ENCODE results near the gene NAIF1. TPM values are rescaled to one million over a fixed set of nuclear protein-coding genes. Genes with fewer than 3 reads are reported as not detected.
"Not testable (repeated sequence)": the region's sequence is repeated elsewhere in the genome, so short reads cannot be mapped to it uniquely, and the experiment has no call there.

The NAIF1 gene
- total RNA-seq, 4 donors from 2014 or later = 3.6 to 7.4 (median 6.9) TPM

- no peak for TF ChIP-seq CTCF (IDR thresholded peaks at IDR 0.05 in 4 of 5, conservative IDR thresholded peaks at IDR 0.05 in 1 of 5)
- TF ChIP-seq POLR2A (IDR thresholded peaks at IDR 0.05) = no peak
- Histone ChIP-seq H3K27me3 (no peaks in the 10 kb centered on the region), H3K9me3 (no peaks in the 10 kb centered on the region), H3K27ac (no peak overlapping the region), H3K36me3 (no peaks in the 10 kb centered on the region), H3K4me1 (peaks cover 7 to 8% of the 10 kb centered on the region in 2 donors), H3K4me3 (no peak overlapping the region)
- DNase-seq (no peak), ATAC-seq (no peak)
- intact Hi-C loops (cut with DNase I; ENCODE audit: low total_unique reads) = no loop called here
- in situ Hi-C loops (cut with MboI; ENCODE audit: low sequenced_read_pairs in 4 of 4) = no loop called here
These were observed 25.1 kb downstream of the NAIF1 start for GRCh38 chr9:128042043-128042442.

- H3K27me3 ChIP-seq; DNase-seq; H3K9me3 ChIP-seq; ATAC-seq; H3K4me3 ChIP-seq; H3K4me1 ChIP-seq; intact Hi-C loops (cut with DNase I; ENCODE audit: low total_unique reads); H3K27ac ChIP-seq; in situ Hi-C loops (cut with MboI; ENCODE audit: low sequenced_read_pairs in 4 of 4); H3K36me3 ChIP-seq: not testable (repeated sequence)
These were observed 26.3 kb downstream of the NAIF1 start for GRCh38 chr9:128040783-128041182.

- not testable (repeated sequence) for H3K36me3 ChIP-seq, ATAC-seq, H3K4me1 ChIP-seq, DNase-seq, H3K9me3 ChIP-seq, H3K4me3 ChIP-seq, H3K27me3 ChIP-seq, H3K27ac ChIP-seq
- in situ Hi-C loops (cut with MboI; ENCODE audit: low sequenced_read_pairs in 4 of 4) (loop anchor here in 2 of 4 donors (10.0 kb wide), 2 partner anchors 82 to 102 kb away; partner anchors contain the start of genes DPM2 (in 1 of the 2) and PIP5KL1 (in 1 of the 2)), intact Hi-C loops (cut with DNase I; ENCODE audit: low total_unique reads) (loop anchor here (5.0 kb wide), 1 partner anchor 44 kb away; no protein-coding TSS in a partner anchor)
These were observed 30.6 kb downstream of the NAIF1 start for GRCh38 chr9:128036522-128036921.

- intact Hi-C loops (cut with DNase I; ENCODE audit: low total_unique reads) = loop anchor here (1.0 to 5.0 kb wide), 2 partner anchors 43 to 92 kb away; no protein-coding TSS in a partner anchor
- in situ Hi-C loops (cut with MboI; ENCODE audit: low sequenced_read_pairs in 4 of 4) = loop anchor here (5.0 to 10.0 kb wide), 4 partner anchors 80 to 100 kb away; partner anchors contain the start of genes DPM2 (in 1 of the 4) and PIP5KL1 (in 1 of the 4)
- H3K4me1 ChIP-seq = no peaks in the 10 kb centered on the region
These were observed 32.1 kb downstream of the NAIF1 start for GRCh38 chr9:128034821-128035652.

GRCh38 chr9:128033609-128034008 is 33.5 kb downstream of the NAIF1 start:
- Histone ChIP-seq H3K9me3 (no peaks in the 10 kb centered on the region), H3K4me3 (no peak overlapping the region), H3K27ac (no peak overlapping the region), H3K27me3 (no peaks in the 10 kb centered on the region), H3K4me1 (no peaks in the 10 kb centered on the region), H3K36me3 (no peaks in the 10 kb centered on the region)
- ATAC-seq (no peak), DNase-seq (no peak)
- no peak for TF ChIP-seq CTCF (IDR thresholded peaks at IDR 0.05 in 4 of 5, conservative IDR thresholded peaks at IDR 0.05 in 1 of 5)
- intact Hi-C loops (cut with DNase I; ENCODE audit: low total_unique reads) (no loop called here), in situ Hi-C loops (cut with MboI; ENCODE audit: low sequenced_read_pairs in 4 of 4) (loop anchor here (5.0 to 10.0 kb wide), 4 partner anchors 79 to 99 kb away; partner anchors contain the start of genes DPM2 (in 1 of the 4) and PIP5KL1 (in 1 of the 4))

More at GRCh38 chr9:128034821-128035652, 32.1 kb downstream of the NAIF1 start:
- DNase-seq = peak; percentile 48 to 74
- Histone ChIP-seq H3K27me3 (no peaks in the 10 kb centered on the region), H3K9me3 (no peaks in the 10 kb centered on the region), H3K4me3 (no peak overlapping the region), H3K27ac (no peak overlapping the region), H3K36me3 (no peaks in the 10 kb centered on the region)
- TF ChIP-seq CTCF (IDR thresholded peaks at IDR 0.05 in 4 of 5, conservative IDR thresholded peaks at IDR 0.05 in 1 of 5) (peak; percentile 84 to 93 (median 90)), POLR2A (IDR thresholded peaks at IDR 0.05) (no peak)
- peak; percentile 98 to 99 for ATAC-seq
